DMS53 (cell line): ENCODE results near the gene PCSK6.
"Not testable (repeated sequence)": the region's sequence is repeated elsewhere in the genome, so short reads cannot be mapped to it uniquely, and the experiment has no call there.

ENCODE experiments used
- DNase-seq: peaks from one replicate; lab custom pipeline; 2025; lab: John Stamatoyannopoulos, UW

PCSK6 gene

DNA sequence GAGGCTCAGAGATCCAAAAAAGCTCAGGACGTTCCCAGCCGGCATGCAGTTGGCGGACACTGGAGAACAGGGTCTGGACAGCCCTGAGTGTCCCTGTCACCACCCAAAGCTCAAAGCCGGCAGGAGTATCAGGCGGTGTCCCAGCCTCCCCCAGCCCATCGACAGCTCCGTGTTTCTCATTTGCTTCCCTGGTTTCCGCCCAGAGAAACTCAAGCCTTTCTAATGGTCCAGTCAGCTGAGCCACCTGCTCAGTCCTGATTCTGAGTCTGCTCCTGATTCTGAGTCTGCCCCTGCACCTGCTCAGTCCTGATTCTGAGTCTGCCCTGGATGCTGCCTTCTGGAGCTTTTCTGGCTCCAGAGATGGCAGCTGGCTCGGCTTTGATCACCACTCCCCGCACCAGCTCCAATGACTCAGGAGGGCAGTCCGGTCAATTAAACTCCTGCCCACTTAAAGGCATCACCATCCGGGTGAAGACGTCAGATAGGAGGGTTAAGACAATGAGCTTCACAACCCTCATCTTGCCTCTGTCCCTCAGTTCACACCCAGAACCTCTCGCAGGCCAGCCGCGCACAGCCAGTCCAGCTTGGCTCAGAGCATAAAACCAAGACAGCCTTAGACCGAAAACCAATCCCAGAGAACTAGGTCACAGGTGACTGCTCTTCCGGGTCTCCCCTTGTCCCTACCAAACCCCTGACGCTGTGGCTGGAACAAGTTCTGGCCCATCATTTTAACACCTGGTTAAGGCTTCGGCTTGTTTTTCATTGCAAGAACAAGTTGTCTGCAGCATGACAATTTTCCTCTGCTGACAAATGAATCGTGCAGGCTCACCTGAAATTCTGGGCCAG lies 6.8 kb downstream of the PCSK6 start:
- DNase-seq = no peak

DNA sequence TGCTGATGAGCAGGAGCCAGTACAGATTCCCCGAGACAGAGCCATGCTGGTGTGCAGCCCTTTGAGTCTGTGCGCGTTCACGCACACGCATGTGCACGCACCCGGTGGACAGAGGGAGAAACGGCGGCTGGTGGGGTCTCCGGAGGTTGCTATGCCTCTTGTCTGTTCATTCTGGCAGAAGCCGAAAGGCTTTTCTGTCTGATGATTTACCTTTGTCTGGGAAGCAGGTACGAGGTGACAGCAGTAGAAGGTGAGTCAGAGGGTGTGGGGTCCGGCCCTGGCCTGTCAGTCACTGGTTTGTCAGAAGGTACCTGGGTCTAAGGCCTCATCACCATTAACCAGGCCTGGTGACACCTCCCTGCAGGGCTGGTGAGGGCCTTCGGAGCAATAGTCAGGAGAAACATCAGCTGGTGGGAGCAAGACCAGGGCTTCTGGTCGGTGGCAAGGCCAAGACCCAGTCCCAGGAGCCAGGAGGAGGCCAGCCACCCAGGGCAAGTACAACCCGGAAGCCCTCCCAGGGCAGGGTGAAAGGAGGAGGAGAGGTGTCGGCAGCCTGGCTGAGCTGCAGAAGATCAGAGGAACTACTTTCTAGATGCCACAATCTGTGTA lies 7.5 kb downstream of the PCSK6 start:
- no peak for DNase-seq

DNA sequence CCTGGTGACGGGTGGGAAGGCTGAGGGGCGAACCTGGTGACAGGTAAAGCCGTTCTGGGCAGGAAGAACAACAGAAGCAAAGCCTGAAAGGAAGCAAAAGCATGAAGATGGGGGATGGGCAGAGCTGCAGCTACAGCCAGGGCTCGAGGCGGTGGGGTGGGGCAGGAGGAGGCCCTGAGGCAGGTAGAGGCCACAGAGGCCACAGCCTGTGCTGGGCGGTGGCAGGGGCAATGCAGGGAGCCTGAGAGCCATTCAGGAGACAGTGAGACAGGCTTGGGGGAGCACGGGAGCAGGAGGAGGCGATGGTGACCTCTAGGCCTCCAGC lies 8.2 kb downstream of the PCSK6 start:
- no peak for DNase-seq

DNA sequence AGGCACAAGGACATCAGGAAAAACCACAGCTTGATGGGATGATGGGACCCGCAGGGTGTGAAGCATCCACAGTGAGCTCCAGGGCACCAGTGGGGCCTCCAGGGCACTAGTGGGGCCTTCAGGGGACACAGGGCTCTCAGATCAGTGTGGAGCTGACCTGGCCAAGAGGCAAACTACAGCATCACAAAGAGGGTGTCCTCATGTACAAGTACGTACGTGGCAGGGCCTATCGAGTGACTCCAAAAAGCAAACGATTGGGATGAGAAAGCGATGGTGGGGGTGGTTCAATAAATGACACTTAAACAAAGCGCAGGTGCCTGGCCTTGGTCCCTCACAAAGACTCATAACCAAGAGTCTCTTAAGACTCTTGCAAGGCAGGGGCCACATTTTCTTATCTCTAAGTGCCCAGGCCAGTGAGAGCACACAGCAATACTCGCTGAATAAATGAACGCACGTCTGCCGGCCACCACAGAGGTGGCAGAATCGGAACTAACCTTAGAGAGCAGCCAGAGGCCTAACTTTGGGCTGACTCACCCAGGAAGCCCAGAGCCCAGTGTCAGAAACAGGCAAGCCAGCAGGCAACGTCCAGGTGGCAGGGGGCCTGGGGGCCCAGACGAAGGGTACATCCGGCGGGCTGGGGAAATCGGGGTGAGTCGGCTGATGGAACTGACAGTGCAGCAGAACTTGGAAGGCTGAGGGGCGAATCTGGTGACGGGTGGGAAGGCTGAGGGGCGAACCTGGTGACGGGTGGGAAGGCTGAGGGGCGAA lies 8.7 kb downstream of the PCSK6 start:
- no peak for DNase-seq

DNA sequence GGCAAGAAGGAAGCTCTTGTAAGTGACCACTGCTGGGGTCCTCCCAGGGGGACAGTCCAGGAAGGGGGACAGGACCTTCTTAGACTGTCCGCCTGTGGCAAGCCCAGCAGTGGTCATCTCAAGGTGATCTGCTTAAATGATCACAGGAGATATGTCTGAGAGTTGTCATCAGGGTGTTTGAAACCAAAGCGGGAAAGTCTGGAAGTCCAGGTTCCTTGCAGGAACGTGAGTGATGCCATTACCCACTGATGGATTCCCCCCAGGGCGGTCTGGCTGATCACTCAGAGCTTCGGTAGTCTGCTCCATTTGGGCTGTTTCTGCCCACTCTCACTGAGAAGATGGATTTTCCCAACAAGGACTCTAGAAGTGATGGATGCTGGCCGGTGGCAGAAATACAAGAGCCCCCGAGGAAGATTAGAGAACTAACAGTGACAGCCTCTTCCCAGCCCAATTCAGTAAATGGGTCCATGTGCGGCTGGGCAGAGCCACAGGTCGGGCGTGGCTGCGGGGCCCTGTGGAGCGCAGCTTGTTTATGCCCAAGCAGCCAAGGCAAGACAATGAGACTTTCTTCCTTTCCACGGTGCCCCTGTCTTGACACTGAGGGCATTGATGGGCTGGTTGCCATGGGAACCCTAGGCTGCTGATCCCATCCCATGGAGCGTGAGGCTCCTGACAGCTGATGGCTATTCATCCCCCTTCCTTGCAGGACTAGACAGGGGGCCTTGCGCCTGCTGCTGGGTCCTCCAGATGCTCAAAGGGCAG lies 9.5 kb downstream of the PCSK6 start:
- no peak for DNase-seq

DNA sequence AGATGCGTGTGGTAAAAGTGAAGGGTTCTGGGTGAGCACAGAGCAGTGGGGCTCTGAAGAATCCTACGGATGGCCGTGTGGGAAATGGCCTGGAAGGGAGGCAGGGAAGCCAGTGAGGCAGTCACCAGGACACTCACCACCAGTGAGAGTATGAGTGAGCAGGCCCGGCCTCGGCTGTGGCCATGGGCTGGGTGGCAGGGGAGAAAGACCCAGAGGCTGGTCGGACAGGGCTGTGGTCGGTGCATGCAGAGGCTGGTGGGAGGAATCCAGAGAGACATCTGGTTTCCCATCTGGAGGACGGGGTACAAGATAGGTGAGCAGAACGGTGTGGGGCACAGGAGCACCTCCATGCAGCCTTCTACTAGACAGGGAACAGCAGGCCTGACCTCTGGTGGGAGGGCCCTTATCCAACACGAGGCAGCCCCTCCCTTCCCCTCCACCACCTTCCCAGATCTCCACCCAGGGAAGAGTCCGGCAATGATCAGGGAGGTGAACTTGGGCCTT lies 10.1 kb downstream of the PCSK6 start:
- no peak for DNase-seq

DNA sequence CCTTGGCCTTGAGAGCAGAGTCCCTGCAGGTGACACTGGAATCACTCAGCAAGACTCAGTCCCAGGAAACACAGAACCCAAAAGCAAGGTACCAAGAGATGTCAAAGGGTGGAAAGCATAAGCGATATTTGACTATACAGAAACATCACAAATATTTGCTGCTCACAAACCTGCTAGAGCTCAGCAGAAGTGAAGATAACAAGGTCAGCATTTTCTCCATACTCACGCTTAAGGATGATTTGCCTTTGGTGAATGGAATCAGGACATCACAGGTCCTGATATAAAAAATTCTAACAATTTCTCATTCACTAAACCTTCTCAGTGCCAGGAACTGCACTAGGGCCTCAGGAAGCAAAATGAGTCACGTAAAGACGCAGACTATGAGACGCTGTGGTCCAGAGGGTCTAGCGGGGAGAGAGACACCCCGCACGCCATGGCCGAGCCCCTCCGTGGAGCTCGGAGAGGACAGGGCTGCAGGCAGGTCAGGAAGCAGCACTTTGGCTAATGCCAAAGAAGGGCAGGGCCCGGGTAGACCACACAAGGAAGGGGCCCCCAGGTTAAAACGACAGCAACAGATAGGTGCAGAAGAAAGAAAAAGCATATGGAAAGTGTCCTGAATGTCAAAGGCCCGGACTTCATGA lies 10.7 kb downstream of the PCSK6 start:
- DNase-seq = no peak

DNA sequence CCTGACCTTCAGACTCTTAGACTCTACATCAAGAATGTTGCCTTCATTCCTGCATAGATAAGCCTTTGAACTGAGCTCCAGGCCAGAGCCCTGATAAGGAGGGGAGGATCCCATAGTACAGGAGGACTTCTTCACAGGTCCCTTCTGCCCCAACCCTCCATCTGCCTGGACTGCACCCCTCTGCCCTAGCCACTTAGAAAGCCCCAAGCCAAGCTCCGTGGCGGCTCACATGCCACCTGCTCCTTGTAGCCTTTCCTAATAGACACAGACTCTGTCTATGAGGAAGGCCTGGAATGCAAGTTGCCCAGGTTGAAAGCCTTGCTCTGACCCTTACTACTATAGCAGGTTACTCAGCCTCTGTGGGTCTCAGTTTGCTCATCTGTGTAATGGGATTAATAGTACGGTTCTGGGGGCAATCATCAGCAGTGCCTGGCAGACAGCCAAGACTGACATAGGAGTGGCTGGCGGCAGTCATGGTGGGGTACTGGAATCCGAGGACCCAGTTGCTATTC lies 11.6 kb downstream of the PCSK6 start:
- DNase-seq = no peak

DNA sequence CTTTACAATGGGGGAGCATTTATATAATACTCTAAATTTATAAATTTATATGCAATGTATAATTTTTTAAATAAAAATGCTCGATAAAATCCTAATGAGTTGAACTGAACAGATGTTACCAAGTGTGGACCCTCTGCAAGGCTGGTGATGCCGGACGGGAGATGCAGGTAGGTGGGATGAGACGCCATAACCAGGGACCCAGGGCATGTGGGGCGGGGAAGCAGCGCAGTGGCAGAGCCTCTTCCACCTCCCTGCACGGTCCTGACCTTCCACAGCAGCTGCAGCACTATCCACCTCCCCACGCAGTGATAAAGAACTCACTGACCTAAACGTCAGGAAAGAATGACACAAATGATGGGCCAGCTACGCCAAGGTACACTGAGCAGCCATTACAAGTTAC lies 12.8 kb downstream of the PCSK6 start:
- DNase-seq = no peak

DNA sequence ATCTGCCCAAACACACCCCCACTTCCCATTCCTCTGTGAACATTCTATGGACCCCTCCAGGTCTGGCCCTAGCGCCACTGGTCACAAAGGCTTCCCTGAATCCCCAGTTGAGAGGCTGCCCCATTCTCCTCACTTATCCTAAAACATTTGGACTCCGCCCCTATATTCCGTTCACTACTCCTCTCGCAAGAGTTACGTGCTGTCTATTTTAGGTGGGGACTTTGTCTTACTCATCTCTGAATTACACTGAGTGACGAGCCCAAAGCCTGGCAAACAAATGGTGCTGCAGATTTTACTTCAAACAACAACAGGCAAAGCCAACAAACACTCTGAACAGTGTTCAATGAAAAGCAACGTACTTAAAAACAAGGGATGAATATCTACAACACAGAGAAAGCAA lies 14.5 kb downstream of the PCSK6 start:
- no peak for DNase-seq

DNA sequence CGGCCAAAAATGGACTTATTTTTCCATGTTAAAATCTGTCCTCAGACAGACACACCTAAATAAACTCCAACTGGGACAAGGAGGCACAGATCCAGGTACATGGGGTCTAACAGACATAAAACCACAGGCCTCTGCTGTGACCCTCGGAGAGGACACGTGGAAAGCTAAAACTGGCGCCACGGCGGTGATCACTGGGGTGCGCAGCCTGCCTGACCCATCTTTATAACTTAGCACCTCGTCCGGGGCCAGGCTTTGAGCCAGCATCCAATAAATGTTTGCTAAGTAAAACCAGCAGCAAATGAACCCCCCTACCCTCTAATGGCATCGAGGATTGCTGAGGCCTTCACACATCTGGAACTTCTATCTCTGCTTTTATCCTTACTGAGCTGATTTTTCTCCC lies 15.3 kb downstream of the PCSK6 start:
- no peak for DNase-seq

DNA sequence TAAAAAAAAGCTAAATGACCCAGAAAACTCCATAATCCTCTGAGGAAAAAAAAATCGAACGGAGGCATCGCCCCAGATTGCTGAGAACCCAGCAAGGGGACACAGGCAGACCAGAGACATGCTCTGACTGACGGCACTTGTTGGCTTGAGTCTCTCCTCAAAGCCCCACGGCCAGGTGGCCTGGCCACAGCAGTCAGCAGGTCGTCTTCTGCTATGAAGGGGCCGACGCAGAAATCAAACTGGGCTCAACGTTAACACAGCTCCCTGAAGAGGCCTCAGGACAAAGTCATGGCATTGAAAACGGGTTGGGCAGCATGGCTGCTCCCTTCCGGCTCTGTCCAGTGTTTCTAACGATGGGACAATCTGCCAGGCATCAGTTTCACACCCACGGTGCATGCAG lies 17.5 kb downstream of the PCSK6 start:
- DNase-seq = no peak

DNA sequence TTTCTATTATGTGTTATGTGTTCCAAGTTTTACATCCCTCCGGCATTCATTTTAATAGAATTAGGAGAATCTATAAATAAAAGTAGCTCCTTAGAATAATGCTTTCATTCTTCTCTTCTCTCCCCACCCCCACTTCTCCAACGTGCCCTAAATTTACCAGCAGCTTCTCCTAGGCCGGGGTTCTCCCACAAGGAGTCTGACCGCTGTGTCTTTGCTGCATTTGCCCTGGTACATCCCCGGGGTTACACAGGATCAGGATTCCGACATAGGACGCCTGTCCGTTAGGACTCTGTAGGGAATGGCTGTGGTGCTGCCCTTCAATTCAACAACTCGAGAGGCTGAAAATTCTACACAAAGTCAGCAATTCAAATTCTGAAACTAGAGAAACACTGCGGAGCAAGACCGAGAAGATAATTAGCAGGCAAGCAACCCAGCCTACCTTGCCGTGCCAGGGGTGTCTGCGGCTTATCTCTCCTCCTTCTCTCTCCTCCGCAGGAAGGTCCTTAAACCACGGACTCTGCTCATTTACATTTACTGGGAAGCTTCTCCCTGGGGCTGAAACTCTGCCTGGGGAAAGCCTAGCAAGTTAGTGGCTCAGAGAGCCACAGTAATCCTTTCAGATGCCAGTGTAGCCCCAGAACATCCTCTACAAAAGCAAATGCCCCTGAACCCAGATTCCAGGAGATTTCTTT lies 18.8 kb downstream of the PCSK6 start:
- DNase-seq = no peak

DNA sequence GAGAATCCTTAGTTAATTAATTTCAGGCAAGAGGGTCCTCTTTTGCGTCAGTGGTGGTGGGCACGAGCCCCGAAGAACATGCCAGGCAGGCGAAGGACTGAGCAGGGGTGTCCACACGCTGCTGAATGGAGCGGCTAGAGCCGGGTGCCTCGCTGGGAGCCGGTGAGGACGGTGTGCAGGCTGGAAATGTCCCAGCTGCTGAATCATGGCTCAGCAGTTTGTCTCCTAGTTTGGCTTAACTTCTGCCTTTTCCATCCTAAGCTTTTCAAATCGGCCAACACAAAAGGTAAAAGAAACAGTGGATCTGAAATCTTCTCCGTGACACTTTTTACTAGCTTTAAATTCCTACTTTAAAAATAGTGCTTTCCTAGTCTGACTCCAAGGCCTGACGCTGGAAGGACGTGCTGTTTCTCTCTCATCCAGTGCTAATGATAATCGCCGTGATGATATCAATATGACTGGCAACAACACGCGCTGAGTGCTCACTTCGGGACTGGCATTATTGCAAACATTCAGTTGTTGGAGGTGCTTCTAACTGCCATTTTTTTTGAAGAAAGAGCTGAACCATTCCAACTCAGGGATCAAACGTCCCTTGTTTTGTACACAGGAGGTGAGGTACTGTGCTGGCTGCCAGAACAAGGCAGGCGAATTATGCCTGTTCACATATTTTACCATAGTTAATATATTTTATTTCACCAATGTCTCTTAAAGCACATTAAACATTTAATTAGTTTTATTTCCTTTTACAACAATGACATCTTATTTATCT lies 19.8 kb downstream of the PCSK6 start:
- DNase-seq = no peak

DNA sequence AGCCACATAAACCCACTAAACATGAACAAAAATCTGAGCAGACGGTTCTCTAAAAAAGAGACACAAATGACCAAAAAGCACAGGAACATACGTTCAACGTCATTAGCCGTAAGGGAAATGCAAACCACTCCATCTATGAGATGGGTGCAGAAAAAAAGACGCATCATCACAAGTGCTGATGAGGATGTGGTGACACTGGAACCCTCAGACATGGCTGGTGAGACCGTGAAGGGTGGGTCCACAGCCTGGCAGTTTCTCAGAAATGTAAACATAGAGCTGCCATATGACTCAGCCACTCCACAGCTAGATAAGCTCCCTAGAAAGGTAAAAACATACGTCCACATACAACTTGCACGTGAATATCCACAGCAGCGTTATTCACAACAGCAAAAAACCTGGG lies 23.3 kb downstream of the PCSK6 start:
- DNase-seq = peak; percentile 26

DNA sequence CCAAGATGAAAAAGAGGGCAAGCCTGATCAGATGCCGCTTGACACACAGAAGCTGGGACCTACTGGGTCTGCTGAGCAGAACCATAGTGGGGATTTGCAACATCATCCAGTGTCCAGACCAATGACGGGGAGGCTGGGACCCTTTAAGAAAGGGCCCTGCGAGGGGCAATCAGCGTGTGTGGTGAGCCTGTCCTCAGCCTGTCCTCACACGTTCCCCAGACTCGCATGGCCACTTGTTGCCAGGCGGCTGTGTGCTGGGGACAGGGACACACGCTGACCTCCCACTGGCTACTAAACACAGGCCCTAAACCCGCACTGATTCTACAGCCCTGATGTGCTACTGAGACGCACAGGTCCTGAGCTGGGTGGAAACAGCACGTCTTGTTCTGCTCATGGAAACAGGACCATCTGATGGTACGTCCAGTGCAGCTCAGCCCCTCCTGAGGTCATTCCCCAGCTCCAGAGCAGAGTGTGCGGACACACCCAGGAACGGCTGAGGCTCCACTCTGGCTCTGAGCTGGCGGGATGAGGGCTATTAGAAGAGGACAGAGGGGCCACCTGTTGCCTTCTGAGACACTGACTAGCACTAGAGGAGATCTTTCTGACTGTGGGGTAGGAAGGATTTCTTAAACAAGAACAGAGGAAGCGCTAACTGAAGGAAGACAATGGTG lies 24.4 kb downstream of the PCSK6 start:
- no peak for DNase-seq

DNA sequence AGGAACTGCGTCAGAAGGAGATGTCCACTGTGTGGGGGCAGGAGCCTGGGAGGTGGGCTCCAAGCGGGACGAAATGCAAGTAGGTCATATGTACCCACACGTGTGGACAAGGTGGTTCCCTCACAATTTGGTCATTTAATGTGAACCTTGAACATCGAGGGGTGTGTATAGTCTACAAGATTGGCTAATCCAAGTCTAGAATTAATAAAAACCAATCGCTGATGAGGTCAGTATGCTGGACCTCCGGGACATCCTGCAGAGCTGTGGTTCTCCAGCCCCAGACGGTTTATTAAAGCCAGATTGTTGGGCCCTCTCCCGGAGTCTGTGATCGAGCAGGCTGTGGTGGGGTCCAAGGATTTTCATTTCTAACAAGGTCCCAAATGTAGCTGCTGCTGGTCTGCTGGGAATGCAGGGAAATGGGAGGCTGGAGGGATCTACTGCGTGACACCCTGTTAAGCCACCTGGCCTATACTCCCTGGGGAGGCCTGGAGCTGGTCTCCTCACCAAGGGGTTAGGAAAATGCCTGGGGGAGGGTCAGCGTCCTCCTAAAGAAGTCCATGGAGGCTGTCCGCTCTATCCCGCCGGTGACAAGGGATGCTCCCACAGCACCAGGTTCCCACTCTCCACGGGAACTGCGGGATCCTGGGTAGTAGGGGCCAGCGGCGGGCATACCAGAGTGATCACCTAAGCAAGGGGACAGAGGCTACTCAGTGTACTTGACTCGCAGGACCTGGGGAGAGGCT lies 25.1 kb downstream of the PCSK6 start:
- DNase-seq = no peak

DNA sequence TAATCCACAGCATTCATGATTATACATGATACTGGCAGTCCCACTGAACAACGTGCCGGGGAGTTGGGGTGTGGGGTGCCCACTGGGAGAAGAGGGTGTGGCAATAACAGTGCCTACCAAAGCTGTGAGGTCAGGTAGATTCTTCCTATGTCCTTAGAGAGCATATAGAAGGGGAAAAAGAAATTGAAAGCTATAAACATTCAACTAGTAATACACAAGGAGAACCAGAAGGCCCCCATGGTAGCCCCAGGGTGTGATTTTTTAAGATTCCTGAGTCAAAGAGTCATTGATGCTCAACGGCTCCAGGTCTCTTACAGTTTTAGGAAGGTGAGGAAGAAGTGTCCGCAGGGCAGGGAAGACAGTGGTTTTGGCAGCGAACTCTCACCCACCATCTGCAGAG lies 25.8 kb downstream of the PCSK6 start:
- DNase-seq = not testable (repeated sequence)

DNA sequence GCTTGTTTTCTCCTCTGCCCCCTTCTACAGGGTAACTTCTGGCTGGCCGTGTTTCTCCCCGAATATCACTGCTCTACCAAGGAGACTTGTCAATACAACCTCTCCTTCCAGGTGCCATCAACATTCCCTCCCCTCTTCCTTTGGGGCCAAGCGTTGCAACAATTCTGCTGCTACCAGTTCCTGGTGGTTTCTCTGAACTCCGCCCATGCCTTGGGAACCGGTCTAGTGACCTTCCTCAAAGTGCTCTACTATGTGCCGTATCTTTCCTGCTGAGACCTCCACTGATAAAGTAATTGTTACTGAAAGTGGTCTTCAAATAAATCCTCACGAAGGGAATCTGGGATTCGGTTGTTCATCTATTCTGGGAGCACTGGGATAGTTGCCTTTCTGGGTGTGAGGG lies 26.2 kb downstream of the PCSK6 start:
- DNase-seq = no peak
